Fibroblast of pulmonary artery (primary cell): Measurements from ENCODE around the gene OTUD5.

Experiments used
- DNase-seq: peaks from one replicate; pipeline ENCODE4 v3.0.0-alpha.2; 2010; ENCODE audit warnings: low read depth
- H3K4me3 ChIP-seq: replicated peaks from 2 replicates; pipeline ENCODE4 v1.5.1; 2011; ENCODE audit warnings: low read depth, mild to moderate bottlenecking, control low read depth, low read length, moderate library complexity
- CTCF ChIP-seq: IDR thresholded peaks from 2 replicates; pipeline ENCODE4 v1.5.1; 2011; ENCODE audit warnings: mild to moderate bottlenecking, control low read depth, low read length, inconsistent platforms; ENCODE audit errors: missing control alignments

OTUD5 gene

GRCh38 chrX:48927123-48927522 lies 30.3 kb downstream of the OTUD5 start:
- DNase-seq: no peak
- TF ChIP-seq CTCF: no peak
- no peak overlapping the region for H3K4me3 ChIP-seq

- DNase-seq: no peak
- no peak for TF ChIP-seq CTCF
- H3K4me3 ChIP-seq: no peak overlapping the region
Measured at GRCh38 chrX:48924270-48924669, 33.1 kb downstream of the OTUD5 start.

GRCh38 chrX:48923771-48924170 lies 33.6 kb downstream of the OTUD5 start:
- no peak overlapping the region for H3K4me3 ChIP-seq
- no peak for DNase-seq
- TF ChIP-seq CTCF: no peak

GRCh38 chrX:48920718-48921104 lies 36.7 kb downstream of the OTUD5 start:
- DNase-seq: no peak
- H3K4me3 ChIP-seq: no peak overlapping the region
- TF ChIP-seq CTCF: no peak

GRCh38 chrX:48919947-48920717 lies 37.3 kb downstream of the OTUD5 start:
- H3K4me3 ChIP-seq: no peak overlapping the region
- TF ChIP-seq CTCF: no peak
- DNase-seq: no peak

GRCh38 chrX:48919360-48919841 lies 38.0 kb downstream of the OTUD5 start:
- TF ChIP-seq CTCF: no peak
- H3K4me3 ChIP-seq: peak overlapping the region; percentile 60
- DNase-seq: no peak
